Natural killer cell (primary cell): Measurements from ENCODE around the gene RUNX1. TPM values are rescaled to one million over a fixed set of nuclear protein-coding genes. Genes with fewer than 3 reads are reported as not detected.

Source experiments
- ATAC-seq, 3 donors: fragments of 150-1000 bp in 2 of 3; fragments of 200-7000 bp in 1 of 3; cut with Tn5 transposase; 1 replicate in 1 of 3; 2 replicates in 2 of 3; pipeline ENCODE4 v1.10.0; 2021; ENCODE audit warnings: mild to moderate bottlenecking in 2 of 3, moderate library complexity in 2 of 3
- DNase-seq, 2 donors: peaks; one replicate each; pipeline versions ENCODE4 v3.0.0 to v3.0.0-alpha.2; 2013 to 2021; ENCODE audit warnings: mixed read lengths in 1 of 2
- H3K27ac ChIP-seq: one replicate; pipeline ENCODE4 v1.5.1; 2013; ENCODE audit warnings: mild to moderate bottlenecking, low read length
- H3K27me3 ChIP-seq: one replicate; pipeline ENCODE4 v1.6.1; 2013; ENCODE audit warnings: low read length; ENCODE audit not compliant: control insufficient read depth, insufficient read depth
- H3K36me3 ChIP-seq: one replicate; pipeline ENCODE4 v1.6.1; 2013; ENCODE audit warnings: low read length; ENCODE audit not compliant: control insufficient read depth, insufficient read depth
- H3K4me1 ChIP-seq: one replicate; pipeline ENCODE4 v1.6.1; 2013; ENCODE audit warnings: low read length; ENCODE audit not compliant: control insufficient read depth, insufficient read depth
- H3K4me3 ChIP-seq: one replicate; pipeline ENCODE4 v1.5.1; 2013; ENCODE audit warnings: low read length
- H3K9me3 ChIP-seq: one replicate; pipeline ENCODE4 v1.6.1; 2013; ENCODE audit warnings: low read length; ENCODE audit not compliant: control insufficient read depth, insufficient read depth
- H3K27ac Mint-ChIP-seq, 2 donors: one replicate each; pipeline ENCODE4 v1.8.0; 2022; ENCODE audit warnings: mild to moderate bottlenecking in 2 of 2, mixed read lengths in 2 of 2, moderate library complexity in 1 of 2
- H3K27me3 Mint-ChIP-seq, 2 donors: one replicate each; pipeline ENCODE4 v1.8.0; 2022; ENCODE audit warnings: low read depth in 2 of 2, mixed read lengths in 2 of 2
- H3K36me3 Mint-ChIP-seq: one replicate; pipeline ENCODE4 v1.8.0; 2022; ENCODE audit warnings: mixed read lengths
- H3K4me1 Mint-ChIP-seq, 2 donors: one replicate each; pipeline ENCODE4 v1.8.0; 2022; ENCODE audit warnings: mixed read lengths in 2 of 2
- H3K4me3 Mint-ChIP-seq: one replicate; pipeline ENCODE4 v1.8.0; 2022; ENCODE audit warnings: mild to moderate bottlenecking, moderate library complexity, mixed read lengths
- H3K9me3 Mint-ChIP-seq, 2 donors: one replicate each; pipeline ENCODE4 v1.8.0; 2022; ENCODE audit warnings: mixed read lengths in 2 of 2
- WGBS: methylation state at CpG from one replicate; pipeline ENCODE4 v1.1.7; 2013; ENCODE audit warnings: missing lambda C conversion rate; ENCODE audit not compliant: insufficient coverage; 5-methylcytosine and 5-hydroxymethylcytosine counted together
- intact Hi-C: fragments of 100-400 bp; cut with micrococcal nuclease; formaldehyde crosslinking; loops from one replicate; pipeline ENCODE4 v1.14.2; 2022
- total RNA-seq, 4 donors: library from RNA; stranded (reverse); fragments of 120-200 nt in 1 of 4; gene quantifications; one replicate each; pipeline versions ENCODE4 v1.2.3 to v1.2.4, GENCODE V29; 2013 to 2022
- TF ChIP-seq, protein P1 (sequence below): fragments of 200-600 bp; IDR thresholded peaks from one replicate; pipeline ENCODE4 v1.8.0; 2022; ENCODE audit warnings: antibody characterized with exemption

The RUNX1 gene
- total RNA-seq, 3 donors from 2014 or later (not counting 1 experiment from before 2014, with no cell fraction given), result 62.1 to 171 (median 98.2) TPM

- intact Hi-C loops, result no loop called here
- Mint-ChIP-seq H3K27ac (peak overlapping the region; percentile 24 to 53), H3K36me3 (no peaks in the 10 kb centered on the region), H3K27me3 (no peaks in the 10 kb centered on the region), H3K9me3 (no peaks in the 10 kb centered on the region), H3K4me1 (peaks cover 33 to 42% of the 10 kb centered on the region in 2 donors), H3K4me3 (no peak overlapping the region)
- no peak overlapping the region for H3K27ac ChIP-seq
- ATAC-seq (peak in 2 of 3 donors; percentile 32 to 36), DNase-seq (peak in 1 of 2 donors; percentile 16)
- TF ChIP-seq, protein P1, sequence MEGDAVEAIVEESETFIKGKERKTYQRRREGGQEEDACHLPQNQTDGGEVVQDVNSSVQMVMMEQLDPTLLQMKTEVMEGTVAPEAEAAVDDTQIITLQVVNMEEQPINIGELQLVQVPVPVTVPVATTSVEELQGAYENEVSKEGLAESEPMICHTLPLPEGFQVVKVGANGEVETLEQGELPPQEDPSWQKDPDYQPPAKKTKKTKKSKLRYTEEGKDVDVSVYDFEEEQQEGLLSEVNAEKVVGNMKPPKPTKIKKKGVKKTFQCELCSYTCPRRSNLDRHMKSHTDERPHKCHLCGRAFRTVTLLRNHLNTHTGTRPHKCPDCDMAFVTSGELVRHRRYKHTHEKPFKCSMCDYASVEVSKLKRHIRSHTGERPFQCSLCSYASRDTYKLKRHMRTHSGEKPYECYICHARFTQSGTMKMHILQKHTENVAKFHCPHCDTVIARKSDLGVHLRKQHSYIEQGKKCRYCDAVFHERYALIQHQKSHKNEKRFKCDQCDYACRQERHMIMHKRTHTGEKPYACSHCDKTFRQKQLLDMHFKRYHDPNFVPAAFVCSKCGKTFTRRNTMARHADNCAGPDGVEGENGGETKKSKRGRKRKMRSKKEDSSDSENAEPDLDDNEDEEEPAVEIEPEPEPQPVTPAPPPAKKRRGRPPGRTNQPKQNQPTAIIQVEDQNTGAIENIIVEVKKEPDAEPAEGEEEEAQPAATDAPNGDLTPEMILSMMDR, result no peak
- no peaks in the 10 kb centered on the region for H3K36me3 ChIP-seq
- no peaks in the 10 kb centered on the region for H3K27me3 ChIP-seq
- H3K4me1 ChIP-seq, result peaks cover 4% of the 10 kb centered on the region
- no peaks in the 10 kb centered on the region for H3K9me3 ChIP-seq
- WGBS, result 100% methylated on average over 1 of the region's 2 CpGs
- H3K4me3 ChIP-seq, result no peak overlapping the region
Measured at GRCh38 chr21:34946916-34947534, 102.1 kb downstream of the RUNX1 start.

- intact Hi-C loops, result no loop called here
- H3K4me1 ChIP-seq, result peaks cover 4% of the 10 kb centered on the region
- no peak overlapping the region for H3K4me3 ChIP-seq
- Mint-ChIP-seq H3K9me3 (no peaks in the 10 kb centered on the region), H3K36me3 (no peaks in the 10 kb centered on the region), H3K4me1 (peaks cover 34 to 37% of the 10 kb centered on the region in 2 donors), H3K27me3 (no peaks in the 10 kb centered on the region), H3K4me3 (no peak overlapping the region), H3K27ac (peak overlapping the region; percentile 11 to 53)
- H3K9me3 ChIP-seq, result no peaks in the 10 kb centered on the region
- 20% methylated on average over 1 of the region's 1 CpG for WGBS
- TF ChIP-seq, protein P1, result no peak
- H3K27ac ChIP-seq, result no peak overlapping the region
- DNase-seq (no peak), ATAC-seq (peak; percentile 39 to 57 (median 55))
- no peaks in the 10 kb centered on the region for H3K36me3 ChIP-seq
- no peaks in the 10 kb centered on the region for H3K27me3 ChIP-seq
Measured at GRCh38 chr21:34946385-34946840, 102.7 kb downstream of the RUNX1 start.

- WGBS, result 83% methylated on average over 3 of the region's 3 CpGs
- TF ChIP-seq, protein P1, result no peak
- no peaks in the 10 kb centered on the region for H3K27me3 ChIP-seq
- no peaks in the 10 kb centered on the region for H3K9me3 ChIP-seq
- DNase-seq (no peak), ATAC-seq (no peak)
- Mint-ChIP-seq H3K27ac (peak overlapping the region; percentile 11 to 53), H3K36me3 (no peaks in the 10 kb centered on the region), H3K27me3 (no peaks in the 10 kb centered on the region), H3K9me3 (no peaks in the 10 kb centered on the region), H3K4me3 (no peak overlapping the region), H3K4me1 (peaks cover 42 to 45% of the 10 kb centered on the region in 2 donors)
- intact Hi-C loops, result no loop called here
- H3K4me3 ChIP-seq, result no peak overlapping the region
- peaks cover 4% of the 10 kb centered on the region for H3K4me1 ChIP-seq
- no peaks in the 10 kb centered on the region for H3K36me3 ChIP-seq
- H3K27ac ChIP-seq, result no peak overlapping the region
Measured at GRCh38 chr21:34945288-34945687, 103.8 kb downstream of the RUNX1 start.
